H9 (cell line): ENCODE data around the gene TICRR. TPM values are rescaled to one million over a fixed set of nuclear protein-coding genes. Genes with fewer than 3 reads are reported as not detected.

ENCODE experiments used
- DNase-seq: peaks from one replicate; pipeline ENCODE4 v3.0.0-alpha.2; 2017
- H2AFZ ChIP-seq: one replicate; pipeline ENCODE4 v1.6.1; 2013; ENCODE audit warnings: mild to moderate bottlenecking, low read length, control low read depth, moderate library complexity
- H2AK5ac ChIP-seq: 2 replicates; pipeline ENCODE4 v1.6.1; 2013; ENCODE audit warnings: low read length, control low read depth, mixed read lengths; ENCODE audit not compliant: insufficient read length
- H2BK120ac ChIP-seq: one replicate; pipeline ENCODE4 v1.6.1; 2013; ENCODE audit warnings: low read depth, mild to moderate bottlenecking, low read length, control low read depth, inconsistent platforms; ENCODE audit not compliant: poor library complexity, severe bottlenecking
- H2BK12ac ChIP-seq: 2 replicates; pipeline ENCODE4 v1.6.1; 2013; ENCODE audit warnings: low read length, control low read depth, mixed read lengths, low read depth; ENCODE audit not compliant: insufficient read length
- H2BK15ac ChIP-seq: 2 replicates; pipeline ENCODE4 v1.6.1; 2013; ENCODE audit warnings: low read depth, low read length, control low read depth
- H2BK20ac ChIP-seq: one replicate; pipeline ENCODE4 v1.6.1; 2013; ENCODE audit warnings: low read depth, mild to moderate bottlenecking, low read length, control low read depth, inconsistent platforms; ENCODE audit not compliant: poor library complexity, severe bottlenecking
- H2BK5ac ChIP-seq: 2 replicates; pipeline ENCODE4 v1.6.1; 2013; ENCODE audit warnings: low read length, control low read depth, mixed read lengths; ENCODE audit not compliant: insufficient read length
- H3K14ac ChIP-seq: 2 replicates; pipeline ENCODE4 v1.6.1; 2013; ENCODE audit warnings: low read length, control low read depth; ENCODE audit not compliant: insufficient read depth
- H3K18ac ChIP-seq: 2 replicates; pipeline ENCODE4 v1.6.1; 2013; ENCODE audit warnings: low read depth, mild to moderate bottlenecking, mixed read lengths, low read length, control low read depth; ENCODE audit not compliant: insufficient read length
- H3K23ac ChIP-seq: 2 replicates; pipeline ENCODE4 v1.6.1; 2013; ENCODE audit warnings: low read length, control low read depth, mixed read lengths, low read depth; ENCODE audit not compliant: insufficient read length
- H3K23me2 ChIP-seq: 2 replicates; pipeline ENCODE4 v1.6.1; 2013; ENCODE audit warnings: low read depth, mild to moderate bottlenecking, mixed read lengths, low read length, control low read depth; ENCODE audit not compliant: insufficient read length, poor library complexity, severe bottlenecking
- H3K27ac ChIP-seq: 2 replicates; pipeline ENCODE4 v1.5.1; 2013; ENCODE audit warnings: low read length, control low read depth, mixed read lengths, low read depth; ENCODE audit not compliant: insufficient read length
- H3K27me3 ChIP-seq: 2 replicates; pipeline ENCODE4 v1.6.1; 2013; ENCODE audit warnings: low read length, control low read depth, inconsistent platforms; ENCODE audit not compliant: insufficient read depth
- H3K4ac ChIP-seq: 2 replicates; pipeline ENCODE4 v1.6.1; 2013; ENCODE audit warnings: low read depth, mild to moderate bottlenecking, control low read depth, inconsistent platforms, low read length, moderate library complexity
- H3K4me1 ChIP-seq: 2 replicates; pipeline ENCODE4 v1.6.1; 2013; ENCODE audit warnings: low read length, control low read depth, inconsistent platforms; ENCODE audit not compliant: insufficient read depth
- H3K4me2 ChIP-seq: 2 replicates; pipeline ENCODE4 v1.6.1; 2013; ENCODE audit warnings: low read length, control low read depth, mixed read lengths; ENCODE audit not compliant: insufficient read length, insufficient read depth
- H3K56ac ChIP-seq: 2 replicates; pipeline ENCODE4 v1.6.1; 2013; ENCODE audit warnings: low read depth, mild to moderate bottlenecking, mixed read lengths, low read length, control low read depth; ENCODE audit not compliant: insufficient read length
- H3K79me1 ChIP-seq: 2 replicates; pipeline ENCODE4 v1.6.1; 2013; ENCODE audit warnings: low read depth, mild to moderate bottlenecking, moderate library complexity, low read length, control low read depth, inconsistent platforms; ENCODE audit not compliant: insufficient read depth, poor library complexity, severe bottlenecking
- H3K79me2 ChIP-seq: 2 replicates; pipeline ENCODE4 v1.6.1; 2013; ENCODE audit warnings: low read length, control low read depth, inconsistent platforms; ENCODE audit not compliant: insufficient read depth
- H3K9ac ChIP-seq: 2 replicates; pipeline ENCODE4 v1.6.1; 2013; ENCODE audit warnings: low read length, control low read depth, mixed read lengths; ENCODE audit not compliant: insufficient read length; ENCODE audit errors: extremely low read depth
- H3K9me3 ChIP-seq: one replicate; pipeline ENCODE4 v1.6.1; 2013; ENCODE audit warnings: low read depth, low read length, inconsistent platforms; ENCODE audit not compliant: control insufficient read depth
- H3T11ph ChIP-seq: one replicate; pipeline ENCODE4 v1.6.1; 2013; ENCODE audit warnings: mild to moderate bottlenecking, low read length, control low read depth, inconsistent platforms
- H4K20me1 ChIP-seq: one replicate; pipeline ENCODE4 v1.6.1; 2013; ENCODE audit not compliant: control insufficient read depth, insufficient read length, insufficient read depth
- H4K5ac ChIP-seq: 2 replicates; pipeline ENCODE4 v1.6.1; 2013; ENCODE audit warnings: low read depth, mild to moderate bottlenecking, mixed read lengths, low read length, control low read depth; ENCODE audit not compliant: insufficient read length
- H4K8ac ChIP-seq: replicated peaks from 2 replicates; pipeline ENCODE4 v1.6.1; 2013; ENCODE audit warnings: low read length, control low read depth, mixed read lengths, low read depth; ENCODE audit not compliant: insufficient read length
- H4K91ac ChIP-seq: 2 replicates; pipeline ENCODE4 v1.6.1; 2013; ENCODE audit warnings: low read depth, mild to moderate bottlenecking, moderate library complexity, mixed read lengths, low read length, control low read depth; ENCODE audit not compliant: insufficient read length
- H3K27ac Mint-ChIP-seq, 3 experiments: 2 replicates in 2 of 3; 3 replicates in 1 of 3; pipeline ENCODE4 v1.8.0; 2020 to 2021; ENCODE audit warnings: mixed read lengths in 3 of 3, mild to moderate bottlenecking in 1 of 3, moderate library complexity in 1 of 3
- H3K27me3 Mint-ChIP-seq: 2 replicates; pipeline ENCODE4 v1.8.0; 2021; ENCODE audit warnings: low read depth, mild to moderate bottlenecking, moderate library complexity, mixed read lengths
- H3K36me3 Mint-ChIP-seq, 3 experiments: 2 replicates in 2 of 3; 3 replicates in 1 of 3; pipeline ENCODE4 v1.8.0; 2020 to 2021; ENCODE audit warnings: low read depth in 3 of 3, mixed read lengths in 3 of 3; ENCODE audit not compliant: insufficient read depth in 1 of 3
- H3K4me1 Mint-ChIP-seq, 2 experiments: 2 replicates each; pipeline ENCODE4 v1.8.0; 2020; ENCODE audit warnings: mixed read lengths in 2 of 2
- H3K4me3 Mint-ChIP-seq, 2 experiments: 2 replicates in 1 of 2; 3 replicates in 1 of 2; pipeline ENCODE4 v1.8.0; 2020 to 2021; ENCODE audit warnings: mild to moderate bottlenecking in 2 of 2, mixed read lengths in 2 of 2, moderate library complexity in 1 of 2
- H3K9me3 Mint-ChIP-seq, 2 experiments: 2 replicates in 1 of 2; 3 replicates in 1 of 2; pipeline ENCODE4 v1.8.0; 2020; ENCODE audit warnings: mild to moderate bottlenecking in 2 of 2, mixed read lengths in 2 of 2, moderate library complexity in 1 of 2
- WGBS: extraction: QIAGEN DNeasy Blood & Tissue Kit; methylation state at CpG from one replicate; pipeline ENCODE4 v1.1.7; 2013; ENCODE audit warnings: missing lambda C conversion rate, low lambda C conversion rate, mixed read lengths; ENCODE audit not compliant: insufficient read length; ENCODE audit errors: extremely low coverage; 5-methylcytosine and 5-hydroxymethylcytosine counted together
- total RNA-seq: library from RNA; stranded (reverse); gene quantifications from 2 replicates; pipeline ENCODE4 v1.2.1, GENCODE V29; 2021
- TF ChIP-seq, protein P1 (sequence below): fragments of 200-600 bp; sonication (generic); conservative IDR thresholded peaks from 3 replicates; pipeline ENCODE4 v1.8.0; 2021; ENCODE audit warnings: antibody characterized with exemption, mild to moderate bottlenecking

Gene TICRR
- total RNA-seq, 1 experiment from 2014 or later: 26.0 TPM

DNA sequence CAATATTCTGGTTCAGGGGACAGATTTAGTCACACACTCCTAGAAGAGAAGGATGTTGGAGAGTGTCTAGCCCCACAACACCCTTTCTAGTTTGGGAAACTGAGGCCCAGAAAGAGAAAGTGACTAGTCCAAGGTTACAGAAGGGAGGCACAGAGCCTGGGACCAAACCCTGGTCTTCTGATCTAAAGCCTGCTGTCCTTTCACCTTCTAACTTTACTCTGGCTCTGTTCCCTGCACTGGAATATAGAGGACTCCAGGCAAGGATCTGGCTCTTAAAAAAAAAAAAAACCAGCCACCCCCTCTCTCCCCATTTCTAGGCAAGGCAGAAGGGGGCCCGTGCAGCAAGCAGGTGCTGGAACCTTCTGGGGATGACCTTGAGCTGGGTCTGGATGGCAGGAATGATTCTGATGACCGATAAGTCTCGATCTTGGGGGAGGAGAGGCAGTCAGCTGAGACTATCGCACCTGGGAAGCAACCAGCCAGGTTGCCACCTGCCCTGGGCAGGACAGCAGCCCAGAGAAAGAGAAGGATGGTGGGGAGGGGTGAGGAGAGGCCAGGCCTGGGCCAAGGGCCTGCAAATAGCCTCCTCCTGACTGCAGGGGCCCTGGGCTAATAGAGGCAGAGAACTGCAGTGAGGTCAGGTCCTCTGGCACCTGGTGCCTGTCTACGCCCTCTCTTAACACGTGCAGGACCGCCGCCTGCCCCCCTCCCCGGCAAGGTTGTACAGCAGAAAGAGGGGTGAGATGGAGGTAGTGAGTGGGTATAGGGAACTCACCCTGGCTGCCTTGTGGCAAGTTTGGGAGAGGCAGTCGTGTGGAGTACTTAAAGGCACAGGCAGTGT, 48.4 kb upstream of the TICRR start:
- Histone ChIP-seq H3T11ph (no peak overlapping the region), H3K79me2 (no peaks in the 10 kb centered on the region), H3K18ac (no peak overlapping the region), H3K79me1 (no peaks in the 10 kb centered on the region), H3K4me1 (no peaks in the 10 kb centered on the region), H3K23me2 (no peaks in the 10 kb centered on the region), H2AK5ac (no peak overlapping the region), H2AFZ (no peak overlapping the region), H2BK15ac (no peak overlapping the region), H2BK20ac (no peak overlapping the region), H4K91ac (no peak overlapping the region), H4K20me1 (no peaks in the 10 kb centered on the region), H2BK120ac (no peak overlapping the region), H3K27me3 (no peaks in the 10 kb centered on the region), H3K23ac (no peak overlapping the region), H2BK12ac (no peak overlapping the region), H2BK5ac (no peak overlapping the region), H4K8ac (no peak overlapping the region), H3K56ac (no peak overlapping the region), H3K4ac (no peak overlapping the region), H3K9me3 (no peaks in the 10 kb centered on the region), H4K5ac (no peak overlapping the region), H3K14ac (no peak overlapping the region), H3K27ac (no peak overlapping the region), H3K4me2 (no peak overlapping the region), H3K9ac (no peak overlapping the region)
- WGBS: no CpG with 5 or more reads among the region's 10 CpGs
- DNase-seq: no peak
- Mint-ChIP-seq H3K4me1 (peaks cover 3% of the 10 kb centered on the region in 2 experiments; a peak in 3 of 4 replicates), H3K27me3 (peaks cover 4% of the 10 kb centered on the region; the same call in 1 of the 2 replicates), H3K9me3 (no peaks in the 10 kb centered on the region), H3K27ac (peak overlapping the region in 1 of 3 experiments; percentile 57; a peak in 1 of 7 replicates), H3K4me3 (no peak overlapping the region), H3K36me3 (no peaks in the 10 kb centered on the region)
- TF ChIP-seq, protein P1, sequence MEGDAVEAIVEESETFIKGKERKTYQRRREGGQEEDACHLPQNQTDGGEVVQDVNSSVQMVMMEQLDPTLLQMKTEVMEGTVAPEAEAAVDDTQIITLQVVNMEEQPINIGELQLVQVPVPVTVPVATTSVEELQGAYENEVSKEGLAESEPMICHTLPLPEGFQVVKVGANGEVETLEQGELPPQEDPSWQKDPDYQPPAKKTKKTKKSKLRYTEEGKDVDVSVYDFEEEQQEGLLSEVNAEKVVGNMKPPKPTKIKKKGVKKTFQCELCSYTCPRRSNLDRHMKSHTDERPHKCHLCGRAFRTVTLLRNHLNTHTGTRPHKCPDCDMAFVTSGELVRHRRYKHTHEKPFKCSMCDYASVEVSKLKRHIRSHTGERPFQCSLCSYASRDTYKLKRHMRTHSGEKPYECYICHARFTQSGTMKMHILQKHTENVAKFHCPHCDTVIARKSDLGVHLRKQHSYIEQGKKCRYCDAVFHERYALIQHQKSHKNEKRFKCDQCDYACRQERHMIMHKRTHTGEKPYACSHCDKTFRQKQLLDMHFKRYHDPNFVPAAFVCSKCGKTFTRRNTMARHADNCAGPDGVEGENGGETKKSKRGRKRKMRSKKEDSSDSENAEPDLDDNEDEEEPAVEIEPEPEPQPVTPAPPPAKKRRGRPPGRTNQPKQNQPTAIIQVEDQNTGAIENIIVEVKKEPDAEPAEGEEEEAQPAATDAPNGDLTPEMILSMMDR: no peak
